Hematopoietic multipotent progenitor cell treated with erythropoietin and hydrocortisone succinate and interleukin-3 and kit ligand, for 17 days (in vitro differentiated cells): ENCODE measurements around the gene MPI.

Experiments used
- DNase-seq: peaks from one replicate; pipeline ENCODE4 v3.0.0-alpha.2; 2015; ENCODE audit warnings: low spot score

MPI gene

GRCh38 chr15:74933573-74933972 is 43.7 kb downstream of the MPI start:
- no peak for DNase-seq

- peak; percentile 33 for DNase-seq
These were observed 45.4 kb downstream of the MPI start for GRCh38 chr15:74935193-74935592.

- no peak for DNase-seq
These were observed 47.4 kb downstream of the MPI start for GRCh38 chr15:74937272-74937589.

GRCh38 chr15:74937590-74938371 is 47.9 kb downstream of the MPI start, which contains the start of gene COX5A:
TSS of gene COX5A (minus strand) at chr15:74938073. CDS start at chr15:74938014, 59 bp downstream.
- DNase-seq: peak; percentile 93

- peak; percentile 84 for DNase-seq
These were observed 60.5 kb downstream of the MPI start for GRCh38 chr15:74950078-74950908.

- DNase-seq: no peak
These were observed 61.2 kb downstream of the MPI start for GRCh38 chr15:74951006-74951405.
